Activated CD4-positive, alpha-beta memory T cell treated with anti-CD3 and anti-CD28 coated beads, Interleukin-2, amount 10 ng/mL, durations not matched to agents 7 days and 5 days (primary cell): ENCODE data around the gene HKDC1. TPM values are rescaled to one million over a fixed set of nuclear protein-coding genes. Genes with fewer than 3 reads are reported as not detected.

Source experiments
- CTCF ChIA-PET: fragments of 350-600 bp; sonication (Branson Sonifier 250); formaldehyde crosslinking; loops from one replicate; lab custom pipeline; 2021; ENCODE audit warnings: antibody characterized with exemption, inconsistent platforms; lab: Charles Lee
- POLR2A ChIA-PET: fragments of 350-600 bp; sonication (Branson Sonifier 250); formaldehyde crosslinking; loops from one replicate; lab custom pipeline; 2021; ENCODE audit warnings: antibody characterized with exemption; lab: Charles Lee
- DNase-seq: peaks from one replicate; pipeline ENCODE4 v3.0.0-alpha.2; 2020
- H3K27ac Mint-ChIP-seq: one replicate; pipeline ENCODE4 v1.8.0; 2021; ENCODE audit warnings: mild to moderate bottlenecking, mixed read lengths
- H3K27me3 Mint-ChIP-seq: one replicate; pipeline ENCODE4 v1.8.0; 2021; ENCODE audit warnings: mixed read lengths
- H3K36me3 Mint-ChIP-seq: one replicate; pipeline ENCODE4 v1.8.0; 2021; ENCODE audit warnings: low read depth, mixed read lengths
- H3K4me1 Mint-ChIP-seq: one replicate; pipeline ENCODE4 v1.8.0; 2021; ENCODE audit warnings: mixed read lengths
- H3K4me3 Mint-ChIP-seq: one replicate; pipeline ENCODE4 v1.8.0; 2021; ENCODE audit warnings: mild to moderate bottlenecking, mixed read lengths
- H3K9me3 Mint-ChIP-seq: one replicate; pipeline ENCODE4 v1.8.0; 2021; ENCODE audit warnings: mixed read lengths
- total RNA-seq, 2 experiments: library from RNA; stranded (reverse); gene quantifications; one replicate each; pipeline ENCODE4 v1.2.3, GENCODE V29; 2021

The HKDC1 gene
- total RNA-seq, 2 experiments from 2014 or later, result 4.1 to 4.2 TPM

DNA sequence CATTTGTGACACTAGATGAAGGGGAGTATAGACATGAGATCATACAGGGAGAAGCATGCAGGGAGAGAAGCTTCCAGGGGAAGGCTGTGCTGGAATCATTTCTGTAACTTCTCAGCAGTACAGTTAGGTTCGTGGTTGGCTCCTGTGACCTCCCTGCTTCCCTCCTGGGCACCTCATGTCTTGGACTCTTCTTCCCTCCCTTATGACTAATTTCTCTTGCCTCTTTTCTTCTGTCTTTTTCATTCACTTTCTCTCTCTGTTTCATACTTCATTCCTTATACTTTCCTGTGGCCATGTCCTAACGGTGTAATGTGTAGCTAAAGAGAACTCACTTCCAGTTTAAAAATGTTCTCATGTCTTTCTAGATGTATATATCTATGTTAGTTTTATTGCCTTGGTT, 19.1 kb upstream of the HKDC1 start:
- H3K9me3 Mint-ChIP-seq, result no peaks in the 10 kb centered on the region
- ChIA-PET CTCF (interaction anchor here (0.7 to 0.8 kb wide), 2 partner anchors 187 to 442 kb away, joined by 3 read pairs; no protein-coding TSS in a partner anchor), POLR2A (interaction anchor here (1.0 to 2.9 kb wide), 6 partner anchors 8 to 28 kb away, joined by 3 to 11 read pairs (median 4); partner anchors contain the start of genes HKDC1 and SUPV3L1)
- peaks cover 52% of the 10 kb centered on the region for H3K4me1 Mint-ChIP-seq
- H3K27ac Mint-ChIP-seq, result peak overlapping the region; percentile 75
- peaks cover 49% of the 10 kb centered on the region for H3K36me3 Mint-ChIP-seq
- H3K27me3 Mint-ChIP-seq, result no peaks in the 10 kb centered on the region
- DNase-seq, result no peak
- H3K4me3 Mint-ChIP-seq, result no peak overlapping the region

DNA sequence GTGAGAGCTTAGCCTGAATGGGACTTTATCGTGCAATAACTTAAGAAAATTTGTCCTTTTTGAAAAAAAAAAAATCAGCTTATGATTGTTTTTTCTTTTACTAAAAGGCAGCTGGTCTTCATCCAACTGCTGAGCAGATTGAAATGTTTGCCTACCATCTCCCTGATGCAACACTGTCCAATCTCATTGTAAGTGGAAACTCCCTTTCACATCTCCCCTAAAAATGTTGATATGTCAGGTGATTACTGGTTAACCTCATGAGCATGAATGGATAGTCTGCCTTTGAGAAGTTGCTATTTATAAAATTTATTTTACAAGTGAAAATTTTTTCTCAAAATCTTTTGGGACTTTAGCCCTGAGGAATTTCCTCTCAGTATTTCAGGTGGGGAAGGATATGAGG, 17.8 kb upstream of the HKDC1 start:
- ChIA-PET CTCF (interaction anchor here (0.6 to 1.3 kb wide), 2 partner anchors 9 to 206 kb away, joined by 3 to 4 read pairs; no protein-coding TSS in a partner anchor), POLR2A (interaction anchor here (1.0 to 6.0 kb wide), 5 partner anchors 13 to 113 kb away, joined by 3 to 48 read pairs (median 11); partner anchors contain the start of gene SUPV3L1)
- Mint-ChIP-seq H3K9me3 (no peaks in the 10 kb centered on the region), H3K4me3 (peak overlapping the region; percentile 46), H3K27me3 (no peaks in the 10 kb centered on the region), H3K36me3 (peaks cover 56% of the 10 kb centered on the region), H3K4me1 (peaks cover 64% of the 10 kb centered on the region), H3K27ac (peak overlapping the region; percentile 75)
- DNase-seq, result no peak

GRCh38 chr10:69208761-69209160, 11.4 kb upstream of the HKDC1 start:
- no peak for DNase-seq
- Mint-ChIP-seq H3K4me1 (peaks cover 54% of the 10 kb centered on the region), H3K36me3 (peaks cover 49% of the 10 kb centered on the region), H3K27ac (peak overlapping the region; percentile 15), H3K9me3 (no peaks in the 10 kb centered on the region), H3K27me3 (no peaks in the 10 kb centered on the region), H3K4me3 (no peak overlapping the region)
- CTCF ChIA-PET, result no interaction called here
- POLR2A ChIA-PET, result interaction anchor here (0.6 to 1.4 kb wide), 3 partner anchors 14 to 83 kb away, joined by 3 to 6 read pairs (median 3); no protein-coding TSS in a partner anchor

GRCh38 chr10:69209787-69210484, 10.2 kb upstream of the HKDC1 start:
- peaks cover 47% of the 10 kb centered on the region for H3K36me3 Mint-ChIP-seq
- H3K4me1 Mint-ChIP-seq, result peaks cover 57% of the 10 kb centered on the region
- ChIA-PET POLR2A (interaction anchor here (0.6 to 0.7 kb wide), 2 partner anchors 13 kb away, joined by 3 read pairs; no protein-coding TSS in a partner anchor), CTCF (interaction anchor here (0.6 kb wide), 1 partner anchor 61 kb away, joined by 3 read pairs; no protein-coding TSS in a partner anchor)
- no peak overlapping the region for H3K27ac Mint-ChIP-seq
- no peak for DNase-seq
- no peaks in the 10 kb centered on the region for H3K27me3 Mint-ChIP-seq
- H3K9me3 Mint-ChIP-seq, result no peaks in the 10 kb centered on the region
- H3K4me3 Mint-ChIP-seq, result no peak overlapping the region

DNA sequence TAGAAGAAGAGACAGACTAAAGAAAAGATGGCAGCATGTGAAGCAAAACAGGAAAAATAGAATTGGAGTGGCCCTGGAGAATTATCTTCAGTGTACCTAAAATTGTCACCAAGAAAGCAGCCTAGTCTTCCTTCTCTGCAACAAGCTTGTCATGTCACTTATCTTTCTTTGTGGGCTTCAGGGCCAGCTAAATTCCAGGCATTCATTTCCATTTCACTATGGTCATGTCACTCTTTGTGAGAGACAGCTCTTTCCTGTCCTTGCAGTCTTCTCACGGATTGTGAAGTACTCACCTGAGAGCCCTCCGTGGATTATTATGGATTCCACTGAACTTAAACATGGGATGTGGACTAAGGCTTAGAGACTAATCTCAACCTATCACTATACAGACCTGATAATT, 9.0 kb upstream of the HKDC1 start:
- H3K4me3 Mint-ChIP-seq, result no peak overlapping the region
- H3K9me3 Mint-ChIP-seq, result no peaks in the 10 kb centered on the region
- H3K4me1 Mint-ChIP-seq, result peaks cover 58% of the 10 kb centered on the region
- ChIA-PET POLR2A (interaction anchor here (0.7 to 1.4 kb wide), 3 partner anchors 12 to 86 kb away, joined by 3 read pairs; no protein-coding TSS in a partner anchor), CTCF (interaction anchor here (1.4 kb wide), 1 partner anchor 8 kb away, joined by 4 read pairs; no protein-coding TSS in a partner anchor)
- H3K36me3 Mint-ChIP-seq, result peaks cover 40% of the 10 kb centered on the region
- no peak for DNase-seq
- no peaks in the 10 kb centered on the region for H3K27me3 Mint-ChIP-seq
- no peak overlapping the region for H3K27ac Mint-ChIP-seq

DNA sequence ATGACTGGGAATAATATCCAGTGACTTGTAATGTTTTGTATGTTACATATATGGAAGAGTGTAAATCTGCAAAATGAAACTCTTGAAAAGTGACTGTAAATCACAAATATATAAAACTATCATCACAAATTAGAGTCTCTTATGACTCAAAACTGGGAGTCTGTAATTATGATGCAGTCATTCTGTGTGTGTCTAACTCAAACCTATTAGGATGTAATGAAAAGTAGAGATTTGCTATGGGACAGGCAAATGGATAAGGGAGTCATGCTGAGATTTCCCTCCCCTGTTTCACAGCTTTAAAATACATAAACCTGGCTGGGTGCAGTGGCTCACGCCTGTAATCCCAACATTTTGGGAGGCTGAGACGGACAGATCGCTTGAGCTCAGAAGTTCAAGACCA, 8.6 kb upstream of the HKDC1 start:
- Mint-ChIP-seq H3K4me3 (no peak overlapping the region), H3K9me3 (no peaks in the 10 kb centered on the region), H3K27ac (no peak overlapping the region), H3K36me3 (peaks cover 36% of the 10 kb centered on the region), H3K4me1 (peaks cover 58% of the 10 kb centered on the region), H3K27me3 (no peaks in the 10 kb centered on the region)
- POLR2A ChIA-PET, result interaction anchor here (1.1 to 1.4 kb wide), 3 partner anchors 11 to 86 kb away, joined by 3 read pairs; no protein-coding TSS in a partner anchor
- DNase-seq, result no peak
- CTCF ChIA-PET, result interaction anchor here (1.4 kb wide), 1 partner anchor 9 kb away, joined by 4 read pairs; no protein-coding TSS in a partner anchor

DNA sequence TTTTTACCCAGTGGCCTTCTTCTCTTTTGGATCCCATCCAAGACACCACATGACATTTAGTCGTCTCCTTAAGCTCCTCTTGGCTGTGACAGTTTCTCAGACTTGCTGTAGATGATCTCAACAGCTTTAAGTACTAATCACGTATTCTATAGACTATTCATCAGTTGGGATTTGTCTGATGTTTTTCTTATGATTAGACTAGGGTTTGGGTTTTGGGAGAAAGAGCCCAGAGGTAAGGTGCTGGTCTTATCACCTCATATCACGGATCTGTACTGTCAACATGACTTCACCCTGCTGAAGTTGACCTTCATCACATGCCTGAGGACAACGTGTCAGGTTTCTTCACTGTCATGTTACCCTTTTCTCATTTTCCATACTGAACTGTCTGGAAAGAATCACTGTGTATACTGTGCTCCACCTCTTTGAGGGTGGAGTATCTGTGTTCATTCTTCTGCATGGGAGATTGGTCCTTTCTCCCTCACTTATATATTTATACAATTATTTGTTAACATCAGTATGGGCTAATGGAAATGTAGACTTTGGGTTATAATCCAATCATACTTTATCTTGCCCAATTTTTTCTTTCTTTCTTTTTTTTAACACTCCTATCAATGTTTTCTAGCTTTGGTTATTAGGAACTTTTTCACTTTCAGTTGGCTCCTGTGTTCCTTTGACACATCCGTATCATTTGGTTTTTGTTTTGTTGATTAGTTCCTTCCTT, 6.4 kb upstream of the HKDC1 start:
- no peak for DNase-seq
- Mint-ChIP-seq H3K4me3 (no peak overlapping the region), H3K9me3 (no peaks in the 10 kb centered on the region), H3K27me3 (no peaks in the 10 kb centered on the region), H3K36me3 (peaks cover 15% of the 10 kb centered on the region), H3K27ac (peak overlapping the region; percentile 83), H3K4me1 (peaks cover 53% of the 10 kb centered on the region)
- POLR2A ChIA-PET, result interaction anchor here (0.9 to 7.3 kb wide), 5 partner anchors 8 to 126 kb away, joined by 3 to 98 read pairs (median 11); partner anchors contain the start of gene SRGN
- CTCF ChIA-PET, result interaction anchor here (1.0 to 5.6 kb wide), 2 partner anchors 8 to 10 kb away, joined by 4 to 43 read pairs; no protein-coding TSS in a partner anchor

GRCh38 chr10:69214666-69215131, 5.4 kb upstream of the HKDC1 start:
- peaks cover 53% of the 10 kb centered on the region for H3K4me1 Mint-ChIP-seq
- no peaks in the 10 kb centered on the region for H3K9me3 Mint-ChIP-seq
- peak overlapping the region; percentile 0 for H3K4me3 Mint-ChIP-seq
- ChIA-PET POLR2A (interaction anchor here (1.0 to 7.3 kb wide), 7 partner anchors 9 to 163 kb away, joined by 3 to 98 read pairs (median 11); partner anchors contain the start of gene SUPV3L1), CTCF (interaction anchor here (1.0 to 5.6 kb wide), 4 partner anchors 9 to 192 kb away, joined by 3 to 43 read pairs (median 10); no protein-coding TSS in a partner anchor)
- no peaks in the 10 kb centered on the region for H3K27me3 Mint-ChIP-seq
- DNase-seq, result no peak
- peaks cover 8% of the 10 kb centered on the region for H3K36me3 Mint-ChIP-seq
- peak overlapping the region; percentile 83 for H3K27ac Mint-ChIP-seq

DNA sequence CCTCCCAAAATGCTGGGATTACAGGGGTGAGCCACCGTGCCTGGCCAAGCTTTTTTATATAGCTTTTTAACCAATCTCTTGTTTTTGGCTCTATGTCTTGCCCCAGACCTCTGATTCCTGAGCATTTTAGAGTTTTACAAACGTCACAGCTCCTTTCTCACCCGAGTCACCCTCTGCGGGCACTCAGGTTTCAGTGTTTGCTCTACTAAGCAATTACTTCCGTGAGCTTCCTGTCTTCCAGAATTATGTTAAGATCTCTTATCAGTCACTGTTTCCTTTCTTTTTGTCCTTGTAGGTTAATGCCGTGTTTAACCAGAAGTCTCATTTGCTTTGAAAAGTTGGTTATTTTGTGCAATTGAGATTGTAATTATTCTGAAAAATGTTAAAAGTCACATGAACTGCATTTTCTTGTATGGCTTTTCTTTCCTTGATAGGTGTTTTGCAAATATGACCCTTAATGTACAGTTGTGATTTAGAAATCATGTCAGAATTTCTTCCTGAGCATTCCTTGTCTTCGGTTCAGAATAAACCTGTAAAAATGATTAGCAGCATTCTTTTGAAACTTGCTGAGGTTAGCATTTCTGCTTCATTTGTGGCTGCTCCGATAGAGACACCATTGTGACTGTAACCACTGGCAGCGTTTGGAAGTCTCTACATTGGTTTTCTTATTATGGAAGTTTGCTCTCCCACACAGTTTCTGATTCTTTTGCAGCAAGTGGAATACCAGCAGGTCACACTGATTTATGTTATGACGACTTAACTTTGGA, 4.5 kb upstream of the HKDC1 start:
- CTCF ChIA-PET, result interaction anchor here (1.0 to 5.6 kb wide), 3 partner anchors 10 to 192 kb away, joined by 3 to 43 read pairs (median 15); no protein-coding TSS in a partner anchor
- DNase-seq, result peak; percentile 66

DNA sequence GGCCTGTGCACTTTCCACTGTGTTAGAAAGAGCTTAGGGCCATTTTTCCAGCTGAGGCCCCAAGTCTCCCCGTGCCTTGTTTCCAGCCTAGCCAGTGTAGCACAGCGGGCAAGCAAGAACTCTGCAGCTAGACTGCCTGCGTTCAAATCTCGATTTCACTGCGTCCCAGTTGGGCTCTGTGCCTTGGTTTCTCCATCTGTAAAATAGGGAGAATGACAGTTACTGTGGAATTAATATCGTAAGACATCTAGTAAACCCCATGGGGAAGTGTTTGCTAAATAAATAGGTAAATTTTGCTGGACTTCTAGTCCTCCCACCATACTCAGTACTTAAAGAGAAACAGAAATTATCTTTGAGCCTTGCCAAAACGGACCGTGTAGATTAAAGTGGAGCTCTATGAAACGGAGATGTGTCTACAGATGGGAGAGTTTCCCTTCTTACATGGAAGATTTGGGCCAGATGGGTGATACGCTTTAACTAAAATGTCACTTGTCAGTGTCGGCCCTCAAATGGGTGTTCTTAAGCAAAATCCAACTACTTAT, 3.5 kb upstream of the HKDC1 start:
- Mint-ChIP-seq H3K36me3 (peaks cover 3% of the 10 kb centered on the region), H3K27ac (peak overlapping the region; percentile 11), H3K4me1 (peaks cover 61% of the 10 kb centered on the region), H3K4me3 (no peak overlapping the region), H3K9me3 (no peaks in the 10 kb centered on the region), H3K27me3 (no peaks in the 10 kb centered on the region)
- no peak for DNase-seq
- ChIA-PET CTCF (interaction anchor here (3.6 to 5.6 kb wide), 2 partner anchors 11 to 12 kb away, joined by 15 to 43 read pairs; no protein-coding TSS in a partner anchor), POLR2A (interaction anchor here (0.6 to 7.3 kb wide), 7 partner anchors 9 to 170 kb away, joined by 3 to 98 read pairs (median 11); no protein-coding TSS in a partner anchor)

More for the DNA sequence above, 4.5 kb upstream of the HKDC1 start:
- H3K4me1 Mint-ChIP-seq, result peaks cover 51% of the 10 kb centered on the region
- no peaks in the 10 kb centered on the region for H3K9me3 Mint-ChIP-seq
- H3K27ac Mint-ChIP-seq, result peak overlapping the region; percentile 83
- H3K4me3 Mint-ChIP-seq, result peak overlapping the region; percentile 15
- POLR2A ChIA-PET, result interaction anchor here (0.7 to 7.3 kb wide), 8 partner anchors 10 to 91 kb away, joined by 3 to 98 read pairs (median 8); partner anchors contain the start of gene SUPV3L1
- peaks cover 3% of the 10 kb centered on the region for H3K36me3 Mint-ChIP-seq
- no peaks in the 10 kb centered on the region for H3K27me3 Mint-ChIP-seq

DNA sequence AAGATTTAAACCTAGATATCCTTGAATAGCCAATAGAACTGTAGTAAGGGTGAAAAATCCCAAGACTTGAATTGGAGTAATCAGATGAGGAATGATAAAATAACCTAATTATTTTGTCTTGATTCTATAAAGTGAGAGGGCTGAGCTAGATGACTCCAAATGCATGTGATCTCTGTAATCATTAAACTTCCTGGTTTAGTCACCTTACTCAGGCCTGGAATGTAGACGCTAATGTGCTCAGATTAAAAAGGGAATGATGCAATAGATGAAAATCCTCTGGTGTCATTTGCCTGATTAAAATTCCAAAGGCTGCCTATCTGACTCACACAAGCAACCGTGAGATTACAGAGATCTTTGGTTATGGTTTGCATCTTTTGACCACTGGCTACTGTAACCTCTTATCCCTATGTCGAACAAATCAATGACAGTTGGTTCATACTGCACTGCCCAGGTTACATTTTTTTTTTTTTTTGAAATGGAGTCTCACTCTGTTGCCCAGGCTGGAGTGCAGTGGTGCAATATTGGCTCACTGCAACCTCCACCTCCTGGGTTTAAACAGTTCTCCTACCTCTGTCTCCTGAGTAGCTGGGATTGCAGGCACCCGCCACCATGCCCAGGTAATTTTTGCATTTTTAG, 2.9 kb upstream of the HKDC1 start:
- H3K9me3 Mint-ChIP-seq, result no peaks in the 10 kb centered on the region
- peaks cover 64% of the 10 kb centered on the region for H3K4me1 Mint-ChIP-seq
- H3K27ac Mint-ChIP-seq, result no peak overlapping the region
- no peaks in the 10 kb centered on the region for H3K27me3 Mint-ChIP-seq
- H3K36me3 Mint-ChIP-seq, result peaks cover 3% of the 10 kb centered on the region
- ChIA-PET POLR2A (interaction anchor here (0.6 to 7.3 kb wide), 4 partner anchors 8 to 170 kb away, joined by 3 to 98 read pairs (median 26); no protein-coding TSS in a partner anchor), CTCF (interaction anchor here (0.5 to 5.6 kb wide), 3 partner anchors 12 to 230 kb away, joined by 4 to 43 read pairs (median 15); no protein-coding TSS in a partner anchor)
- no peak for DNase-seq
- H3K4me3 Mint-ChIP-seq, result no peak overlapping the region
